Inflammatory macrophage (primary cell): Measurements from ENCODE around the gene ARVCF.

Source experiments
- DNase-seq, 2 donors: peaks; one replicate each; pipeline ENCODE4 v3.0.0-alpha.2; 2020 to 2022

ARVCF gene

GRCh38 chr22:19971276-19972124 lies 45.1 kb downstream of the ARVCF start:
- DNase-seq, result no peak

GRCh38 chr22:19970479-19971275 lies 45.9 kb downstream of the ARVCF start:
- peak; percentile 56 for DNase-seq

GRCh38 chr22:19970031-19970478 lies 46.6 kb downstream of the ARVCF start:
- DNase-seq, result no peak

GRCh38 chr22:19969141-19969928 lies 47.3 kb downstream of the ARVCF start:
- no peak for DNase-seq

- DNase-seq, result no peak
These were observed 48.2 kb downstream of the ARVCF start for GRCh38 chr22:19968450-19968891.

GRCh38 chr22:19967850-19968449 lies 48.7 kb downstream of the ARVCF start:
- no peak for DNase-seq

GRCh38 chr22:19966908-19967750 lies 49.5 kb downstream of the ARVCF start:
- DNase-seq, result no peak

- no peak for DNase-seq
These were observed 50.6 kb downstream of the ARVCF start for GRCh38 chr22:19965771-19966709.

GRCh38 chr22:19964701-19965386 lies 51.8 kb downstream of the ARVCF start:
- DNase-seq, result no peak

- no peak for DNase-seq
These were observed 52.6 kb downstream of the ARVCF start for GRCh38 chr22:19963863-19964642.

- DNase-seq, result peak in 1 of 2 donors; percentile 73
These were observed 53.5 kb downstream of the ARVCF start for GRCh38 chr22:19962909-19963806.

- peak; percentile 52 to 70 for DNase-seq
These were observed 54.2 kb downstream of the ARVCF start for GRCh38 chr22:19962246-19962908.

GRCh38 chr22:19961868-19962245 lies 54.8 kb downstream of the ARVCF start:
- no peak for DNase-seq

- peak in 1 of 2 donors; percentile 22 for DNase-seq
These were observed 55.4 kb downstream of the ARVCF start for GRCh38 chr22:19961201-19961580.

- DNase-seq, result no peak
These were observed 56.0 kb downstream of the ARVCF start for GRCh38 chr22:19960491-19961200.
